Measurements from ENCODE around the gene TRAPPC5. TPM values are rescaled to one million over a fixed set of nuclear protein-coding genes. Genes with fewer than 3 reads are reported as not detected.

TRAPPC5 gene
- total RNA-seq, 1 donor from 2014 or later, result 75.3 TPM

DNA sequence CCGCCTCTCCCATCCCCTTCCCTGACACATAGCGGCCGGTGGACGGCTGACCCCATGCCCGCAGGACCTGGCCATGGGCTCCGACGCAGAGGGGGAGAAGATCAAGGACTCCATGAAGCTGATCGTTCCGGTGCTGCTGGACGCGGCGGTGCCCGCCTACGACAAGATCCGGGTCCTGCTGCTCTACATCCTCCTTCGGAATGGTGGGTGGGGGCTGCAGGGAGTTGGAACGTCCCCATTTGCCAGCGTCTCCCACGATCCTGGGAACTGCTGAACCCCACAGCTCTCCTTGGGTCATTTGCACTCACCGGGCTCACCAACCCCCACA lies 36.1 kb upstream of the TRAPPC5 start:
- Histone ChIP-seq H3K27ac (no peak overlapping the region), H3K4me1 (peaks cover under 1% of the 10 kb centered on the region), H3K4me3 (no peak overlapping the region), H3K36me3 (peaks cover 43% of the 10 kb centered on the region), H3K27me3 (ENCODE audit: low read depth) (no peaks in the 10 kb centered on the region), H3K9me3 (no peaks in the 10 kb centered on the region)
- no peak for DNase-seq
- ATAC-seq, result no peak
- TF ChIP-seq, protein P1, sequence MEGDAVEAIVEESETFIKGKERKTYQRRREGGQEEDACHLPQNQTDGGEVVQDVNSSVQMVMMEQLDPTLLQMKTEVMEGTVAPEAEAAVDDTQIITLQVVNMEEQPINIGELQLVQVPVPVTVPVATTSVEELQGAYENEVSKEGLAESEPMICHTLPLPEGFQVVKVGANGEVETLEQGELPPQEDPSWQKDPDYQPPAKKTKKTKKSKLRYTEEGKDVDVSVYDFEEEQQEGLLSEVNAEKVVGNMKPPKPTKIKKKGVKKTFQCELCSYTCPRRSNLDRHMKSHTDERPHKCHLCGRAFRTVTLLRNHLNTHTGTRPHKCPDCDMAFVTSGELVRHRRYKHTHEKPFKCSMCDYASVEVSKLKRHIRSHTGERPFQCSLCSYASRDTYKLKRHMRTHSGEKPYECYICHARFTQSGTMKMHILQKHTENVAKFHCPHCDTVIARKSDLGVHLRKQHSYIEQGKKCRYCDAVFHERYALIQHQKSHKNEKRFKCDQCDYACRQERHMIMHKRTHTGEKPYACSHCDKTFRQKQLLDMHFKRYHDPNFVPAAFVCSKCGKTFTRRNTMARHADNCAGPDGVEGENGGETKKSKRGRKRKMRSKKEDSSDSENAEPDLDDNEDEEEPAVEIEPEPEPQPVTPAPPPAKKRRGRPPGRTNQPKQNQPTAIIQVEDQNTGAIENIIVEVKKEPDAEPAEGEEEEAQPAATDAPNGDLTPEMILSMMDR (IDR thresholded peaks at IDR 0.05), result no peak
- intact Hi-C loops (cut with DNase I), result no loop called here

- H3K27me3 ChIP-seq (ENCODE audit: low read depth), result no peaks in the 10 kb centered on the region
- DNase-seq (no peak), ATAC-seq (peak; percentile 34 to 46)
- intact Hi-C loops (cut with DNase I), result no loop called here
- TF ChIP-seq, protein P1 (IDR thresholded peaks at IDR 0.05), result no peak
- peaks cover 43% of the 10 kb centered on the region for H3K36me3 ChIP-seq
- H3K27ac ChIP-seq, result no peak overlapping the region
- no peaks in the 10 kb centered on the region for H3K9me3 ChIP-seq
- H3K4me3 ChIP-seq, result no peak overlapping the region
- H3K4me1 ChIP-seq, result no peaks in the 10 kb centered on the region
Observed at GRCh38 chr19:7645163-7645562, 35.5 kb upstream of the TRAPPC5 start.

DNA sequence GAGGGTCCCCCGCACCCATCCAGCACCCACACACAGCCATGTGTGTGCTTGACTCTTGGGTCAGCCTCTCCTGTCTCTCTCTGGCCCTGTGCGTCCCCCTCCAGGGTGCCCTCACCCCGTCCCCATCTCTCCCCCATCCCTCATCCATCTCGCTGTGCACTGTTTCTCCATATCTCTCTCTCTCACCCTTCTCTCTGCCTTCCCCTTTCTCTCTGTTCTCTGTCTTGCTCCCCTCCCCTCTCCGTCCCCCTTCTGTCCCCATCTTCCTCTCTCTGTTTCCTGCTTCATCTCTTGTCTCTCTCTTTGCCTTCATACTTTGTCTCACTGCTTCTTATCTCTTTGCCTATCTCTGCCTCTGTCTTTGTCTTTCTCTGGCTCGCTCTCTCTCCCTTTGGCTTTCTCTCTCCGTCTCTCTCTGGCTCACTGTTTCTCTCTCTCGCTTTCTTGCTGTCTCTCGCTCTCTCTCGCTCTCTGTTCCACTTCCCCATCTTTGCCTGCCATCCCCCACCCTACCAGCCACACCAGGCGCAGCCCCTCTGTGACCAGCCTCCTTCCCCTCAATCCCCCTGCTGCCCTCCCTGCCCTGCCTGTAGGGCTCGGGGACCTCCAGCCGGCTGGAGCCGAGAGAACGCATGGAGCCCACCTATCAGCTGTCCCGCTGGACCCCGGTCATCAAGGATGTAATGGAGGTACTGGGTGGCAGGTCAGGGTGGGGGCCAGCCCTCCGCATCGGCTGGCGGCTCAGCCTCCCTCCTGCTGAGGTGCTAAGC lies 34.8 kb upstream of the TRAPPC5 start:
- TF ChIP-seq, protein P1 (IDR thresholded peaks at IDR 0.05), result no peak
- no peaks in the 10 kb centered on the region for H3K9me3 ChIP-seq
- intact Hi-C loops (cut with DNase I), result no loop called here
- H3K4me3 ChIP-seq, result no peak overlapping the region
- ATAC-seq (no peak), DNase-seq (no peak)
- H3K27me3 ChIP-seq (ENCODE audit: low read depth), result no peaks in the 10 kb centered on the region
- no peaks in the 10 kb centered on the region for H3K4me1 ChIP-seq
- H3K27ac ChIP-seq, result no peak overlapping the region
- peaks cover 40% of the 10 kb centered on the region for H3K36me3 ChIP-seq

DNA sequence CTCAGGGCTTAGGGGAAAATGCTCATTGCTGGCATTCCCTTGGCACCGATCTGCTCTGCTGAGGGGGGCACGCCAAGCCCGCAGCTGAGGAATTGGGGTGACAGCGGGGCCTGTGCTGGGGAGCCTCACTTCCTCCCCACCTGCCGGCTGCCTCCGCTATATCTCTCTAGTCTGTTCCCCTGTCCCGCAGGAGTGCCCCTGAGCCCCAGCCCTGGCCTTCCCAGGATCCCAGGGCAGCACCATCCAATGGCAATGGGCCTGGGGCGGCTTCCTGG lies 34.3 kb upstream of the TRAPPC5 start:
- DNase-seq (no peak), ATAC-seq (no peak)
- Histone ChIP-seq H3K27me3 (ENCODE audit: low read depth) (no peaks in the 10 kb centered on the region), H3K4me3 (no peak overlapping the region), H3K27ac (no peak overlapping the region), H3K36me3 (peaks cover 38% of the 10 kb centered on the region), H3K9me3 (no peaks in the 10 kb centered on the region), H3K4me1 (no peaks in the 10 kb centered on the region)
- TF ChIP-seq, protein P1 (IDR thresholded peaks at IDR 0.05), result no peak
- intact Hi-C loops (cut with DNase I), result no loop called here

DNA sequence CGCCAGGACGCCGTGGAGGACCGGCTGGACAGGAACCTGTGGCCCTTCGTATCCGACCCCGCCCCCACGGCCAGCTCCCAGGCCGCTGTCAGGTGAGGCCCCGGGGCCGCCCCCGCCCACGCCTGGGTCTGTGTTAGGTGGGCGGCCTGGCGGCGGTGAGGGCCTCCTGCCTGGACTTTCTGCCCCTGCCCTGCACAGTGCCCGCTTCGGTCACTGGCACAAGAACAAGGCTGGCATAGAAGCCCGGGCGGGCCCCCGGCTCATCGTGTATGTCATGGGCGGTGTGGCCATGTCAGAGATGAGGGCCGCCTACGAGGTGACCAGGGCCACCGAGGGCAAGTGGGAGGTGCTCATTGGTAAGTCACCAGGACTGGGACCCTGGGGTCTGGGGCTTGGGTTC lies 33.5 kb upstream of the TRAPPC5 start:
- H3K27ac ChIP-seq, result no peak overlapping the region
- H3K4me3 ChIP-seq, result no peak overlapping the region
- TF ChIP-seq, protein P1 (IDR thresholded peaks at IDR 0.05), result no peak
- intact Hi-C loops (cut with DNase I), result no loop called here
- H3K27me3 ChIP-seq (ENCODE audit: low read depth), result no peaks in the 10 kb centered on the region
- H3K4me1 ChIP-seq, result peaks cover 1% of the 10 kb centered on the region
- ATAC-seq (no peak), DNase-seq (no peak)
- no peaks in the 10 kb centered on the region for H3K9me3 ChIP-seq
- H3K36me3 ChIP-seq, result peaks cover 31% of the 10 kb centered on the region
